Measurements from ENCODE around the gene AKAP8L.
"Not testable (repeated sequence)": the region's sequence is repeated elsewhere in the genome, so short reads cannot be mapped to it uniquely, and the experiment has no call there.

Gene AKAP8L

DNA sequence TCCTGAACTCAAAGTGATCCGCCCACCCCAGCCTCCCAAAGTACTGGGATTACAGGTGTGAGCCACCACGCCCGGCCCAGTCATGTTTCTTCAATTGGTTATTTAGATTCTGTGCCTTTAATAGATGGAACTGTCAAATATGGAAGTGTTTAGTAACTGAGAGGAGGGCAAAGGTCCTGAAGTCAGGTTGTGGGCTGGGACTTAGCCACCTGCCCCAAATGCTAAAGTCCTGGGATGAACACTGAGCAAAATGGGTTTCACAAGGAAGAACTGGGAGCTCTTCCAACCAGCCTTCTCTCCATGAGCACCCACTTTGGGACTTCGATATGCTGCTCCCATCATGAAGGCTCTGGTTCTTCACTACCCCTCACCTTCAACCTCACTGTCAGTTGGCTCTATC, 60.9 kb downstream of the AKAP8L start:
- no peak for TF ChIP-seq CTCF (IDR thresholded peaks at IDR 0.05; ENCODE audit: low read depth, low read length, missing control alignments)
- no peak for DNase-seq (ENCODE audit: low read depth)
- no peak overlapping the region for H3K4me3 ChIP-seq (ENCODE audit: low read depth, low read length)
- in situ Hi-C loops (cut with HindIII; ENCODE audit: low sequenced_read_pairs): no loop called here

- no peak for DNase-seq (ENCODE audit: low read depth)
- H3K4me3 ChIP-seq (ENCODE audit: low read depth, low read length): no peak overlapping the region
- TF ChIP-seq CTCF (IDR thresholded peaks at IDR 0.05; ENCODE audit: low read depth, low read length, missing control alignments): no peak
- in situ Hi-C loops (cut with HindIII; ENCODE audit: low sequenced_read_pairs): no loop called here
Measured at GRCh38 chr19:15354566-15355296, 64.1 kb downstream of the AKAP8L start.

DNA sequence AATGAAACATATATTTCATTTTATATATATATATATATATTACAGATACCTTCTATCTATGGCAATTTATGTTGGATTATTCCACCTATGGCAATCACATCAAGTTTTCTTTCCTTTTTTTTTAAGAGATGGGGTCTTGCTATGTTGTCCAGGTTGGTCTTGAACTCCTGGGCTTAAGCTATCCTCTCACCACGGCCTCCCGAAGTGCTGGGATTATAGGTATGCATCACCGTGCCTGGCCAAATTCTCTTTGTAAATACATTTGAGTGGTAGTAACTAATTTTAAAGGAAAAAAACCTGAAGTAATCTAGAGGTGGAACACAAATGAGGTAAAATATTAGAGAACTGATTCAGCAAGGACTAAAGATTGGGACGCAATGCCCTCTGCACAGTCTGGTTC, 64.9 kb downstream of the AKAP8L start:
- no peak overlapping the region for H3K4me3 ChIP-seq (ENCODE audit: low read depth, low read length)
- in situ Hi-C loops (cut with HindIII; ENCODE audit: low sequenced_read_pairs): no loop called here
- DNase-seq (ENCODE audit: low read depth): no peak
- no peak for TF ChIP-seq CTCF (IDR thresholded peaks at IDR 0.05; ENCODE audit: low read depth, low read length, missing control alignments)

DNA sequence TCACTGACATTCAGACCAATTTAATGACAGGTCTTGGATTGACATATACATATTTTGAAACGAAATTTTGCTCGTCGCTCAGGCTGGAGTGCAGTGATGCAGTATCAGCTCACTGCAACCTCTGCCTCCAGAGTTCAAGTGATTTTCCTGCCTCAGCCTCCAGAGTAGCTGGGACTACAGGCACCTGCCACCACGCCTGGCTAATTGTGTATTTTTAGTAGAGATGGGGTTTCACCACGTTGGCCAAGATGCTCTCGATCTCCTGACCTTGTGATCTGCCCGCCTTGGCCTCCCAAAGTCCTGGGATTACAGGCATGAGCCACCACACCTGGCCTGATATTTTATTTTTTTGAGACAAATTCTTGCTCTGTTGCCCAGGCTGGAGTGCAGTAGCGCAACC, 66.3 kb downstream of the AKAP8L start:
- DNase-seq (ENCODE audit: low read depth); H3K4me3 ChIP-seq (ENCODE audit: low read depth, low read length); in situ Hi-C loops (cut with HindIII; ENCODE audit: low sequenced_read_pairs): not testable (repeated sequence)

DNA sequence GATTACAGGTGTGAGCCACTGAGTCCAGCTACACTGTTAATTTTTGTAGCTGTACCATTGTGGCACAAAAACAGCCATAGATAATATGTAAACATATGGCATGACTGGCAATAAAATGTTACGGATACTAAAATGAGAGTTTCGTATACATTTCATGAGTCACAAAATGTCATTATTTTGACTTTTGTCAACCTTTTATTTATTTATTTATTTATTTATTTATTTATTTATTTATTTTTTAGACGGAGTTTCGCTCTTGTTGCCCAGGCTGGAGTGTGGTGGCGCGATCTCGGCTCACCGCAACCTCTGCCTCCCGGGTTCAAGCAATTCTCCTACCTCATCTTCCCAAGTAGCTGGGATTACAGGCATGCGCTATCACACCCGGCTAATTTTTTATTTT, 77.5 kb downstream of the AKAP8L start:
- DNase-seq (ENCODE audit: low read depth); in situ Hi-C loops (cut with HindIII; ENCODE audit: low sequenced_read_pairs); H3K4me3 ChIP-seq (ENCODE audit: low read depth, low read length): not testable (repeated sequence)

GRCh38 chr19:15340086-15340485, 78.7 kb downstream of the AKAP8L start:
- no peak overlapping the region for H3K4me3 ChIP-seq (ENCODE audit: low read depth, low read length)
- DNase-seq (ENCODE audit: low read depth): no peak
- no peak for TF ChIP-seq CTCF (IDR thresholded peaks at IDR 0.05; ENCODE audit: low read depth, low read length, missing control alignments)
- in situ Hi-C loops (cut with HindIII; ENCODE audit: low sequenced_read_pairs): no loop called here

- TF ChIP-seq CTCF (IDR thresholded peaks at IDR 0.05; ENCODE audit: low read depth, low read length, missing control alignments): no peak
- H3K4me3 ChIP-seq (ENCODE audit: low read depth, low read length): no peak overlapping the region
- DNase-seq (ENCODE audit: low read depth): no peak
- in situ Hi-C loops (cut with HindIII; ENCODE audit: low sequenced_read_pairs): no loop called here
Measured at GRCh38 chr19:15337202-15337601, 81.6 kb downstream of the AKAP8L start.

- DNase-seq (ENCODE audit: low read depth); in situ Hi-C loops (cut with HindIII; ENCODE audit: low sequenced_read_pairs); H3K4me3 ChIP-seq (ENCODE audit: low read depth, low read length): not testable (repeated sequence)
Measured at GRCh38 chr19:15335992-15336391, 82.8 kb downstream of the AKAP8L start.
